Naive thymus-derived CD4-positive, alpha-beta T cell (primary cell): ENCODE results near the gene EXOC6B. TPM values are rescaled to one million over a fixed set of nuclear protein-coding genes. Genes with fewer than 3 reads are reported as not detected.

ENCODE experiments used
- polyA plus RNA-seq, 2 donors: library from polyadenylated mRNA; unstranded; fragments of 300-500 nt; fragmentation: Illumina TruSeq; gene quantifications; one replicate each; pipeline ENCODE4 v1.2.3, GENCODE V29; 2021
- total RNA-seq, 6 experiments: library from RNA in 5 of 6; stranded (reverse) in 5 of 6; gene quantifications; 1 replicate in 5 of 6; 2 replicates in 1 of 6; pipeline ENCODE4 v1.2.3 and lab custom pipeline; 2021 to 2026

The EXOC6B gene
- total and polyA plus RNA-seq, 7 experiments from 2014 or later, result 3.5 to 21.9 (median 15.1) TPM

Other genes starting within 250 kb of the EXOC6B start
- gene SPR, start 61.4 kb upstream of the EXOC6B start, total RNA-seq, result 1 to 10 TPM in 2 of 5 experiments, under 1 TPM in 2, not detected in 1; 0.24 to 2.3 (median 0.98) TPM
- gene SPR, start 61.4 kb upstream of the EXOC6B start, polyA plus RNA-seq, result 1 to 10 TPM in 1 of 2 donors, not detected in 1; 1.0 TPM
- not detected for gene EMX1, start 91.5 kb upstream of the EXOC6B start, total RNA-seq
- gene EMX1, start 91.5 kb upstream of the EXOC6B start, polyA plus RNA-seq, result not detected
- 10 to 100 TPM in 3 of 5 experiments, 1 to 10 TPM in 2; 8.8 to 17.4 (median 10.9) TPM for gene SFXN5, start 245.7 kb upstream of the EXOC6B start, total RNA-seq
- gene SFXN5, start 245.7 kb upstream of the EXOC6B start, polyA plus RNA-seq, result 1 to 10 TPM; 2.2 to 4.4 TPM